Measurements from ENCODE around the gene NCAPG2.

Gene NCAPG2, protein sequence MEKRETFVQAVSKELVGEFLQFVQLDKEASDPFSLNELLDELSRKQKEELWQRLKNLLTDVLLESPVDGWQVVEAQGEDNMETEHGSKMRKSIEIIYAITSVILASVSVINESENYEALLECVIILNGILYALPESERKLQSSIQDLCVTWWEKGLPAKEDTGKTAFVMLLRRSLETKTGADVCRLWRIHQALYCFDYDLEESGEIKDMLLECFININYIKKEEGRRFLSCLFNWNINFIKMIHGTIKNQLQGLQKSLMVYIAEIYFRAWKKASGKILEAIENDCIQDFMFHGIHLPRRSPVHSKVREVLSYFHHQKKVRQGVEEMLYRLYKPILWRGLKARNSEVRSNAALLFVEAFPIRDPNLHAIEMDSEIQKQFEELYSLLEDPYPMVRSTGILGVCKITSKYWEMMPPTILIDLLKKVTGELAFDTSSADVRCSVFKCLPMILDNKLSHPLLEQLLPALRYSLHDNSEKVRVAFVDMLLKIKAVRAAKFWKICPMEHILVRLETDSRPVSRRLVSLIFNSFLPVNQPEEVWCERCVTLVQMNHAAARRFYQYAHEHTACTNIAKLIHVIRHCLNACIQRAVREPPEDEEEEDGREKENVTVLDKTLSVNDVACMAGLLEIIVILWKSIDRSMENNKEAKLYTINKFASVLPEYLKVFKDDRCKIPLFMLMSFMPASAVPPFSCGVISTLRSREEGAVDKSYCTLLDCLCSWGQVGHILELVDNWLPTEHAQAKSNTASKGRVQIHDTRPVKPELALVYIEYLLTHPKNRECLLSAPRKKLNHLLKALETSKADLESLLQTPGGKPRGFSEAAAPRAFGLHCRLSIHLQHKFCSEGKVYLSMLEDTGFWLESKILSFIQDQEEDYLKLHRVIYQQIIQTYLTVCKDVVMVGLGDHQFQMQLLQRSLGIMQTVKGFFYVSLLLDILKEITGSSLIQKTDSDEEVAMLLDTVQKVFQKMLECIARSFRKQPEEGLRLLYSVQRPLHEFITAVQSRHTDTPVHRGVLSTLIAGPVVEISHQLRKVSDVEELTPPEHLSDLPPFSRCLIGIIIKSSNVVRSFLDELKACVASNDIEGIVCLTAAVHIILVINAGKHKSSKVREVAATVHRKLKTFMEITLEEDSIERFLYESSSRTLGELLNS

DNA sequence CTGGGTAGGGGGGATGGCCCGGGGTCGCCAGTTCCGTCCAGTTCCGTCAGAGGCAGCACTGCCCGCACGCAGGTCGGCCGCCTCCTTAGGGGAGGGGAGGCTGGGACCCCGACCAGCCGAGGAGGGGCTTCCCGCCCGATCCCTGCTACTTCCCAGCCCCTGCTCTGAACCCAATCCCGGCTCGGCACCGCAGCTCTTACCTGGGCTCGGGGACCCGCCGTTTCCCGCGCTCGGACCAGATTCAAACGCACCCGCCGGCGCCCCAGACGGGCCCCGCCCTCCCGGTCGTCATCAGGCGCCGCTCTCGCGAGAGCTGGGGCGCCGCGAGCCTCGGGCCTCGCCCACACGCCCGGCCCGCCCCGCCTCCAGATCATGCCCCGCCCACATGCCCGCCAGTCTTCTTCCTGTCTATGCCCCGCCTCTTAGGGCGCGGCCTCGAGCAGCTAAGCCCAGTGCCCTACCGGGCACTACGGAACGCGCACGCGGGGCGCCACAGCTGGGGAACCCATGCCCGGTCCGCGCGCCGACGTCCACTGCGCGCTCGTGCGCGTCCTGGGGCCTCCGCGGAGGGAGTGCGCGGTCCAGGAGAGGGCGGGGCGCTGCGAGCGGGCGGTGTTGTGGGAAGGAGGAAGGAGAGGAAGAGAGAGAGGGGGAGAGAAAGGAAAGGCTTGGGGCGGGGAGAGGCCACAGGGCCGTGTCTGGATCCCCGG, at the start of gene NCAPG2:
TSS of gene NCAPG2 (minus strand) at position 281 of the 710 bp plus-strand sequence. CDS start 2,905 bp downstream, outside the sequence.
- DNase-seq, result peak; percentile 98

DNA sequence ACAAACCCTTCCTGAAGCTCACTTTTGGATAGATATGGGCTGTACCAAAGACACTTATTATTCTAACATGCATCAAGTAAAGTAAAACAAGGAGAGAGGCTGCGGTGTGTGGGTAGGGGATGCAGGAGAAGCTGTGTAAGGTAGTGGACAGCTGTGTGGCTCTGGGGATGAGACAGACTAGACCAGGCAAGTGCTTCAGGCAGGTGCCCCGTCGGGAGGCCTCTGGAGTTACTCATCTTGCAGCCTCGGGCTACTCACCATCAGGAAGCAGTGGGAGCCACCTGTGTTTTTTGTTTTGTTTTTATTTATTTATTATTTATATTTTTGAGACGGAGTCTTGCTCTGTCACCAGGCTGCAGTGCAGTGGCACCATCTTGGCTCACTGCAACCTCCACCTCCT, 49.3 kb upstream of the NCAPG2 start:
- DNase-seq, result no peak

DNA sequence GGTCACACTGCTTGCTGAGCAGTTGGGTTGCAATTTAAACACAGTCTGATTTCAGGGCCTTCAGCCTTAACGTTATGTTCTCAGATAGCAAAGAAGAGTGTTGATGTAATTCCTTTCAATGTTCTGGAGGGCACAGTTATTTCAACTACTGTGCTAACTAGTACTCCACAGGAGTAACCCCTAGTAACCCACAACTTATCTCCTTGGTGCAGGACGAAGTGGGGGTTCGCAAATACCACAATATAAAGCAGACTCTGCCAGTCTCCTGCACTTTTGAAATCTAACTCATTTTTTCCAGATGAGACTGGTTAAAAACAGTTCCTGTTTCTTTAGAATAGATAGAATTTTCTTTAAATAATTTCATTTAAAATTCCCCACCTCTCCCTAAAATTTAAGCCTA, 47.1 kb upstream of the NCAPG2 start:
- DNase-seq, result no peak

DNA sequence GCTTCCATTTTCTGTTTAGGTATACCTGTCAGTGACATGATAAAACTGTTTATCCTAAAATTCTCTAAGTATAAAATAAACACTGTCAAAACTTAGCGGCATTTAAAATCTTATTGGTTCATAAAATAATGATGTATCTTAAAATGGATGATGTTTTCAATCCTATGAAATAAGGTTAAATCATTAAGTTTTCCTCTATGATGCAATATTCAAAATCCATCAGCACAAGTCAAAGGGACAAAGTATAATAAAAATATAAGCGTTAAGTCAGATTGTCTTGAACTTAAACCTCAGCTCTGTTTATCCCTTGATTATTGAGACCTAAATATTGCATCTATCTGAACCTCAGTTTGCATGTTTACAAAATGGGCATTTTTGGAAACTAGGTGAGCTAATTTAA, 46.6 kb upstream of the NCAPG2 start:
- no peak for DNase-seq

DNA sequence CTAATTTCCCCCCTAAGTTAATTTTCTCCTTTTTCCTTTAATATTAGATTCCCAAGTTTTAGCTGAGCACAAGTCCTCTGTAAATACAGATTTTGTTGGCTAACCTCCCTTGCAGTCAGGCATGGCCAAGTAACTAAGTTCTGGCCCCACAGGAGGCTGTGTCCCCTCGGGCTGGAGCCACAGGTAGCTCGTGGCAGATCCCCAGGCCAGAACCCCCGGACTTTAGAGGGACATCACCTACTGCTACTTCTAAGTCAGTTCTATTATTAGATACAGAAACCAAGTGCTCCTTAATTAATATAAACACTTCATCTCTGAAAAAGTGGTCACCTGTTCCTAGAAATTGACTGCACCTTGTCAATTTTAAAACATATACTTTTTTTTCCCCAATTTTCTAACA, 46.1 kb upstream of the NCAPG2 start:
- no peak for DNase-seq

DNA sequence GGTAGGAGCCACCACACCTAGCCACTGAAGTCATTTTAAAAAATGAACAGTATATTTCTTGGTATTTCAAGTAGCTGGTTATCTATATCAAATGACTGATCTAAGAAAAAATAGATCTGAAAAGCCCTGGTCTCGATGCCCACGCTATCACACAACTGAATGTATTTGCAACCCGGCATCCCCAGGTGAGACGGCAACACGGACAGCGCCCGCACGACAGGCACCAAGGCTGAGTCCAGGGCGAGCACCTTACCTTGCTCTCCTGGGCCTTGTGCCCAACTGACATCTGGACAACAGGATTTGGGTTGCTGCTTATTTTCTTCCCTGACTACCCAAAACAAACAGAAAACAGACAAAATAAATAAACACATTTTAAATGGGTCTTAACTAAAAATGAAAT, 44.8 kb upstream of the NCAPG2 start:
- DNase-seq, result no peak

DNA sequence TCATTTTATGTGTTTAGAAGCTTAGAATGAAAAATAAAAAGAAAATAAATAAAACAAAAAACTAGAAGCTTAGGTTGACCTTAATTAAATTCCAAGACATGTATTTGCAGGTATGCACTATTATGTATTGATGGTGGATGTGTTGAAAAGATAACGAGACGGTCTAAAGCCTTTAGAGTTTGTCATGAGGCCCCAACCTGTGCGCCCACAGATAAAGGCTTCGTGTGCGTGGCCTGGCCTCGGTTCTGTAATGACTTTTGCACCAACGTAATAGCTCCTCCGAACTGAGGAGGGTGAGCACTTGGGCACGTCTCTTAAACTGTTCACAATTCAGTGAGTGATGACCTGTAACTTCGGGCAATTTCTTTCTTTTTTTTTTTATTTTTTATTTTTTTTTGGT, 43.7 kb upstream of the NCAPG2 start:
- no peak for DNase-seq

DNA sequence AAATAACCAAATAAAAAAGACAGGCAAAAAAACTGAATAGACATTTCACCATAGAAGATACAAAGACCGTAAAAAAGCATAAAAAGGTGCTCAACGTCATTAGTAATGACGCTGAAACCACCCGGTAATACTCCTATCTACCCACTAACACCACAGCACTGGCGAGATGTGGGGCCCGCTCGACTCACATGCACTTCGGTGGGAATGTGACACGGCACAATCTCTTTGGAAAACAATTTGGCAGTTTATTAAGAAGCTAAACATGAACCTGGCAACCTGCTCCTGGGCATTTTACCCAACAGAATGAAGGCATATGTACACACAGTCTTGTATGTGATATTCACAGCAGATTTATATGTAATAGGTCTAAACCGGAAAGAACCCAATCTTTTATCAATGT, 42.8 kb upstream of the NCAPG2 start:
- no peak for DNase-seq

DNA sequence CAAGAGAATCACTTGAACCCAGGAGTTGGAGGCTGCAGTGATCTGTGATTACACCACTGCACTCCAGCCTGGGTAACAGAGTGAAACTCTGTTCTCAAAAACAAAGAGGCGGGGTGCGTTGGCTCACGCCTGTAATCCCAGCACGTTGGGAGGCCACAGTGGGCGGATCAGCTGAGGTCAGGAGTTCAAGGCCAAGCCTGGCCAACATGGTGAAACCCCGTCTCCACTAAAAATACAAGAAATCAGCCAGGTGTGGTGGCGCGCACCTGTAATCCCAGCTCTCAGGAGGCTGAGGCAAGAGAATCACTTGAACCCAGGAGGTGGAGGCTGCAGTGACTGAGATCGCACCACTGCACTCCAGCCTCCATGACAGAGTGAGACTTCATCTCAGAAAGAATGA, 42.4 kb upstream of the NCAPG2 start:
- no peak for DNase-seq

DNA sequence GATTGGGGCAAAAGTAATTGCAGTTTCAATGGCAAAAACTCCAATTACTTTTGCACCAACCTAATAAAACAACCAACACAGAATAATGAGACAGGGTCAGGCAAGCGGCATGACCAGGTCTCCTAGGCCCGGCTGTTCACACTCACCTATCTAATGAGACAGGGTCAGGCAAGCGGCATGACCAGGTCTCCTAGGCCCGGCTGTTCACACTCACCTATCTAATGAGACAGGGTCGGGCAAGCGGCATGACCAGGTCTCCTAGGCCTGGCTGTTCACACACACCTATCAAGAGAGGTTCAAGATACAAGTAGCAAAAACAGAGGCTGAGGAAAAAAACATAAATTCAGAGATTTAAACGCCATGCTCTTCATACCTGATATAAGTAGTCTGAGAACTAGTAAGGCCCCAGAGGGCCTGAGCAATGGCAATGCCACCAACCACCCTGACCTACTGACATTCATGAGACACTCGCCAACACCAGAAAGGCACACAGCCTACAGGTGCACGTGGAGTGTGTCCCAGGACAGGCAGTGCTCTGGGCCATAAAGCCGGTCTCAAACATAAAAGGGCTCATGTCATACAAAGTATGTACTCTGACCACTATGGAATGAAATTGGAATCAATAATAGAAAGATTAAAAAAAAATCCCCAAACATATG, 40.6 kb upstream of the NCAPG2 start:
- no peak for DNase-seq

DNA sequence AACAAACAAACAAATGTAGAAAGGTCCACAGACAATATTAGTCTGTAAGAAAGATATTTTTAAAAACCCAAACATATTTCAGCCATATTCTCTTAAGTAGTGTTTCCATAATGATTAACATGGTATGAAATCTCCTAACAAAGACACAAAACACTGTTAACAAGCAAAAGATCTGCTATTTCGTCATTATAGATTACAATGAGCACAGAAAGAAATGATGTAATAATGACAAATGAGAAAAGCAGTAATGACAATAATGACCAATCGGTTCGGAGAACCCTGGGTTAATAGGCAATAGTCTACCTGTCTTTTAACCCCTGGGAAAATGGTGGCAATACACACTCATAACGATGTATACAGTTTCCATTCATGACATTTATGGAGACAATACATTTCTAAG, 39.5 kb upstream of the NCAPG2 start:
- DNase-seq, result no peak

DNA sequence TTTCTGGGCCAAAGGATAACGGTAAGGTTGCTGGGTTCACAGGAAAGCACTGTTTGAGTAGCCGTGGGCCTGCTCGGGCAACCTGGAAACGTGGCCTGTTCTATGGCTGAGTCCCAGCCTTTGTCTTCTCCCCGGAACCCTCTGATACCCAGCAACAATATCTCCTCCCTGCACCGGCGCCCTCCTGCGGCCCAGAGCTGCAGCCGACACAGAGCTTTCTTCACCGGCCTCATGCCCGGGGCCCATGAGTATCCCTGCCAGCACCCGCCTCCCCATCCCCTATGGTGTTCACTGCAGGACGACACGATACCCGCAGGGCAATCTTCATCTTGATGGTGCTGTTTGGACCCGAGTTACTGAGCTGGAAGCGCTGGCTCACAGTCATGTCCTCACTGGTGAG, 38.6 kb upstream of the NCAPG2 start:
- no peak for DNase-seq

DNA sequence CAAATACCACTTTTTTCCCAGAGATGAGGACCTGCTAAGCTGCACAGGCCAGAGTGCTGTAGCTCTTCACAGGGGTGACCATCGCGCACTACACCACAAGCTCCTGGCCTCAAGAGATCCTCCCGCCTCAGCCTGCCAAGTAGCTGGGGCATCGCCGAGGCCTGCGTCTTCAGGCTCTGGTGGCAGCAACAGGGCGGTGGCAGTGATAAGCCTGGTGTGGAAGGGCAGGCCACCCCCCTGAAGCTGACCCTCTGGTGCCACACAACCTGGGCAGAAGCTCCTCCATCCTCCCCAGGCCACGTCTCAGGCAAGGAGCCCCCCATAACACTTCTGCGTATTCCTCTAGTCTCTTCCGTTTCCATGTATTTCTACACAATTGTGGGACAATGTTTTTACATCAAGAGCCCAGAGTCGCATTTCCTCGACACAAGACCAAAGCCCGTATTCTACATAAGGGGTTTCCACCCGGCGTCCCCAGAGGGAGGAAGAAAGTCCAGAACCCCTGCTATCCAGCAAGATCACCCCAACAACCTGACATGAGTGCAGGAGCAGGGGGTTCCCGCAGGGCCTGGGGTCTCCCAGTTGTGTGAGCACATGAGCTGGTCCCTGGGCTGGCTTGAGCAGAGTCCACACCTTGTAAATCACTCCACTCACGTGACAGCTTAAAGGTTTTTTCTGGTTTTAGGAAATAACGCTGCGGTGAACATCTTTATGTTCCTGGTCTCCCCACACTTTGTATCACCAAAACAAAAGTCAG, 37.6 kb upstream of the NCAPG2 start:
- DNase-seq, result no peak

DNA sequence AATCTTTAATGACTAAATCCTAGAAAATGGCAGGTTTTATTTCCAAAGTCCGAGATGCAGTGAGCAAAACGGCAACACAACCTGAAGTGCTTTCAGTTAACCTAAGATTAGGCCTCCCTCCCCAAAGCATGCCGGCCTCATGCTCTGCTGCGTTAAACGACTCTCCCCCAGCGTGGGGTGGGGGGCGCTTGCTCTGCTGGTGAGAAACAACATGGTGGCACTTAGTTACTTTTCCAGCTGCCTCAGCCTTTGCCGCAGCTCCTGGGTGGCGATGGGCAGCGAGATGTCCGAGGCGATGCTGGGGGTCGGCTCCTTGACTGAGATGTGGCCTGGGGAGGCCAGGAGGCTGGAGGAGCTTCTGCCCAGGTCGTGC, 36.7 kb upstream of the NCAPG2 start:
- no peak for DNase-seq

DNA sequence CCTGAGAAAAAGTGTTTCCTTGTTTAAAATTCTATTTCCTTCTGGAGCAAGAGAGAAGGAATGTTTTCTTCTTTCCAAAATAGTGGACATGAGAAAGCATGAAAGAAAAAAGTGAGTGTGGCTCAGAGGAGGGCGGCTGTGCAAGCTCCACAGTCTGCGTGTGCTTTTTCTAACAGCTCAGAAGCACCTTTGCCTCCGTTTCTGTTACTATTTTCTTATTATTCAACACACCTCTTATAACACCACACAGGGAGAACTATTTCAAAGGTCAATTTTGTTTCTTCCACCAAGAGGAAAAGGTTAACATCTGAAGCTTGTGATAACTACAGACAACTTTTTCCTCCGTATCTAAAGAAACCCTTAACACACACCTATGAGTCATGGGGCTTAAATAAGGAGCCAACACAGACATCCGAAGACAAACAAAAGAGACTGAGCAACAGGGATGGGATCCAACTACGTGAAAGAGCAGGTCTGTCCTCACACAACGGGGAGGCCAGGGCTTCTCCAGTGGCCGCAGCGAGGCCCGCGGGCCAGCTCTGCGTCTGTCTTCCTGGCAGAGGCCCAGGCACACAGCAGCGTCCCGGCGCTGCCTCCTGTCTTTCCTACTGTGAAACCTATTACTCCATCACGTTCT, 36.2 kb upstream of the NCAPG2 start:
- DNase-seq, result peak; percentile 74

DNA sequence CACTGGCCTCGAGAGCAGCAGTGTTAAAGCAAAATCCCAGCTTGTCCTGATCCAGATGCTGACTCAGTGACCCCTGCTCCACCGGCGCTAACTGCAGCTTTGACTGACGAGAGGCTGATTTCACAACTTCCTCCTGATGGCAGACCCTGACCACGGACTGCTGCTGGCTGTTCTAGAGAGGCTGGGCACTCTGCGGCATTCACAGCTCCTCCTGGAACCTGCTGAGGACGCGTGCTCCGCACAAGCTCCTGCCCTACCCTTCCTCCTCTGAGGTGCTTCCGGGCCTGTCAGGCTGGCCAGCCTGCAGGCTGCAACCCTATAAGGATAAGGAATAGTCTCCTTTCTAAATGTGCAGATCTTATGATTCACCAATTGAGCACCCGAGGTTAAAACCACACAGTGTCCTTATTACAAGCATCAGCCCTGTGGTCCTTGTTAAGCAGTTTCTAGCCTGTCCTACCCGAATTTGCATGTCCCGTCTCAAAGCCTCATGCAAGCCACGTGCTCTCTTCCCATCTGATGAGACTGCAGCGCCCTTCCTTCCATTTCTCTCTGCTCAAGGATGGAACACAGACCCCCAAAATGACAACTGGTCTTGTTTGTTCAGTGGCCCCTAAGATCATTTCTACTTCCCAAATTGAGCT, 35.5 kb upstream of the NCAPG2 start:
- peak; percentile 82 for DNase-seq

DNA sequence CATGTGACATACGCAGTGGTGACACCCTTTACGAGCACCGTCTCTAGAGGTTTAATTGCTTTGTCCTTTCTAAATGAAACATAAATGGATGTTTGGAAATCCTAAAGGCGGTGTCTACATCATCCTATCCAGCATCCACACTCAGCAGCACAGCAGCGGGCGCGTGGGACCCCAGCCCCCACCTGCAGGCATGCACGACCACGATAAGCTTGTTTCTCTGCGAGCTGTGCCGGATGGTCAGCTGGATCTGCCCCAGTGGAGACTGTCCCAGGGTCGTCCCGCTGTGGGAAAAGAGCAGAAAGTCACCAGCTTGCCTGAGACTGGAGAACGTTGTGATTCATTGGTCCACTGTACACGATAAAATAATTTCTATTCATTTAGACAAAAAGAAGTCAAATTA, 34.2 kb upstream of the NCAPG2 start:
- DNase-seq, result no peak

DNA sequence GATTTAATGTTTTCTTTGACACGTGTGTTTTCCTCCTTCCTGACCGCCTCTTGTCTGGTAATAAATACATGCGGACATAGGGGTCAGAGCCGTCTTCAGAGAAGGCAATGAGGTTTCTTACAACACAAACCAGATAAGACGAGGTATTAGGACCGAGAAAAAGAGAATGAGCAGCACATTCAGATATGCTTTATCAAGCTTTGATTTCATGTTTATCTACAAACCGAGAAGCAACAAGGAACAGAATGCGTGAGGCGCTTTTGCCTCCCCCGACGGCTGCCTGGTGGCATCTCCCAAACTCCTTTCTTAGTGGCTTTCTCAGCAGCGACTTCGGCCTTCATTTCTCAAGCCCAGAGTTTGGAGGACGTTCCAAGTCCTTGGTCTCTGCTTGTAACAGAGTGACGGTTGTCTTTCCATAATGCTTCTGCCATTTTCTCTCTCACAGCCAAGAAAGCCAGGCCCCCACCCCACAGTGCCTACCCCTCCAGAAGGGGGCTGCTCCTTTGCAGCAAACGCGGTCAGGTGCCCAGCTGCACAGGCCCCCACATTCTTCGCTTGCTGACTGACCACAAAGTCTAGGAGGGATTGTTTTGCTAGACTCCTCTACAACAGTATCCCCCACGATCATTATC, 32.6 kb upstream of the NCAPG2 start:
- no peak for DNase-seq

DNA sequence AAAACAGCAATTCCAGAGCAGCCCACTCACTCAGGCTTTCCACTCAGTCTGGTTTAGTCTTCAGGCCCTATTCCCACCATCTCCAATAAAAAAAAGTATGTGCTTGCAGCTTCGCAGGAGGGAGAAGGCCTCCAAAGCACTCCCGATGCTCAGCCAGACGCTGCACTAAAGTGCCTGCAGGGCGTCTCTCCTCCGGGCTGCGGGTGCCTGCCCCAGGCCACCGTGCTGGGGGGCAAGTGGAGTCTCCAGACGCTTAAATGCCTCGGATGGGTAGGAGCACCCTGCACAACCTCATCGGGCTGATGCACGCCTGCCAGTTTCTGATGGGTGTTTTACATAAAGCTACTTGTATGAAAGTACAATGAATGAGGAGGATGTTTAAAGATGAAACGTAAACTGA, 31.3 kb upstream of the NCAPG2 start:
- DNase-seq, result no peak

DNA sequence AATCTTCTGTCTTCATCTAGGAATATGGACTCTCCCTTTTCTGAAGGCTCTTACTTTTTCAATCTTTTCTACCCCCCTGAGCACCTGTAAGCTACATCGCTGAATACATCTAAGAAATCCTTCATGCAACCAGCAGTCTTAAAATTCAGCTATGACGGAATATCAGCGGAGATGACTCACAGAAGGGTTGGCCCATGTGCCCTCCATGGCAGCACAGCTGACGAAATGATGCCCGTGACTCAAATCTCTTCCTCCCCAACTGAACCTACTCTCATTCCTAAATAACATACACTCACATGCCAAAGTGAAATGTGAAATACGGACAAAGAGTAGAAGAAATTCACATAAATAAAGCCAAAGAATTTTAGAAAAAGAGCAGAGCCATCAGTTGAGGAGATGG, 30.3 kb upstream of the NCAPG2 start:
- DNase-seq, result peak; percentile 39
